Muscle of back (tissue), 13 donors: Measurements from ENCODE around the gene ZNF568. TPM values are rescaled to one million over a fixed set of nuclear protein-coding genes. Genes with fewer than 3 reads are reported as not detected.

ENCODE experiments used
- DNase-seq, 3 donors: peaks; one replicate each; pipeline versions ENCODE4 v3.0.0 to v3.0.0-alpha.2; 2013
- long read RNA-seq, 9 donors: transcript quantifications; one replicate each; lab custom pipeline, GENCODE V29; 2026
- polyA plus RNA-seq, 10 donors: library from polyadenylated mRNA; unstranded; fragments of 120-200 nt; gene quantifications; one replicate each; pipeline ENCODE4 v1.2.1, GENCODE V29; 2013; ENCODE audit not compliant: insufficient read length in 10 of 10

ZNF568 gene
- polyA plus RNA-seq: 10 to 100 TPM; 27.0 to 49.4 (median 32.3) TPM
- long read RNA-seq, donor 1, partial matches to known transcripts: 0 of 6 reads
- long read RNA-seq, donor 1, other reads (novel, unspliced or antisense): 0 of 6 reads
- long read RNA-seq, donor 2, partial matches to known transcripts: 0 of 5 reads
- long read RNA-seq, donor 2, other reads (novel, unspliced or antisense): 0 of 5 reads
- long read RNA-seq, donor 3: 0 reads
- long read RNA-seq, donor 4, partial matches to known transcripts: 0 of 3 reads
- long read RNA-seq, donor 4, other reads (novel, unspliced or antisense): 0 of 3 reads
- long read RNA-seq, donor 5, partial matches to known transcripts: 0 of 8 reads
- long read RNA-seq, donor 5, other reads (novel, unspliced or antisense): 0 of 8 reads
- long read RNA-seq, donor 6, partial matches to known transcripts: 0 of 5 reads
- long read RNA-seq, donor 6, other reads (novel, unspliced or antisense): 0 of 5 reads
- long read RNA-seq, donor 7, partial matches to known transcripts: 0 of 1 reads
- long read RNA-seq, donor 7, other reads (novel, unspliced or antisense): 0 of 1 reads
- long read RNA-seq, donor 8, partial matches to known transcripts: 0 of 2 reads
- long read RNA-seq, donor 8, other reads (novel, unspliced or antisense): 0 of 2 reads
- long read RNA-seq, donor 9: 0 reads

GRCh38 chr19:36915992-36916830 lies at the start of gene ZNF568, which contains the start of gene ZNF829:
ZNF568 (plus strand) TSS chr19:36916332; CDS start chr19:36922771, 6,439 bp downstream.
ZNF829 (minus strand) TSS chr19:36916291; CDS start chr19:36915167, 1,124 bp downstream.
- peak; percentile 90 to 99 (median 91) for DNase-seq

DNA sequence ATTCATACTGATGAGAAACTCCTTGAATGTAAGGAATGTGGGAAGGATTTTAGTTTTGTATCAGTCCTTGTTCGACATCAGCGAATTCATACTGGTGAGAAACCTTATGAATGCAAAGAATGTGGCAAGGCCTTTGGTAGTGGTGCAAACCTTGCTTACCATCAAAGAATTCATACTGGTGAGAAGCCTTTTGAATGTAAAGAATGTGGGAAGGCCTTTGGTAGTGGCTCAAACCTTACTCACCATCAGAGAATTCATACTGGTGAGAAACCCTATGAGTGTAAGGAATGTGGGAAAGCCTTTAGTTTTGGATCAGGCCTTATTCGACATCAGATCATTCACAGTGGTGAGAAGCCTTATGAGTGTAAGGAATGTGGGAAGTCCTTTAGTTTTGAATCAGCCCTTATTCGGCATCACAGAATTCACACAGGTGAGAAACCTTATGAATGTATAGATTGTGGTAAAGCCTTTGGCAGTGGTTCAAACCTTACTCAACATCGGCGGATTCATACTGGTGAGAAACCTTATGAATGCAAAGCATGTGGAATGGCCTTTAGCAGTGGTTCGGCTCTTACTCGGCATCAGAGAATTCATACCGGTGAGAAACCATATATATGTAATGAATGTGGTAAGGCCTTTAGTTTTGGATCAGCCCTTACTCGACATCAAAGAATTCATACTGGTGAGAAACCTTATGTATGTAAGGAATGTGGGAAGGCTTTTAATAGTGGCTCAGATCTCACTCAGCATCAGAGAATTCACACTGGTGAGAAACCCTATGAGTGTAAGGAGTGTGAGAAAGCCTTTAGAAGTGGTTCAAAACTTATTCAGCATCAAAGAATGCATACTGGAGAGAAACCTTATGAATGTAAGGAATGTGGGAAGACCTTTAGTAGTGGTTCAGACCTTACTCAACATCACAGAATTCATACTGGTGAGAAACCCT lies 38.9 kb upstream of the ZNF568 start:
- DNase-seq: no peak

DNA sequence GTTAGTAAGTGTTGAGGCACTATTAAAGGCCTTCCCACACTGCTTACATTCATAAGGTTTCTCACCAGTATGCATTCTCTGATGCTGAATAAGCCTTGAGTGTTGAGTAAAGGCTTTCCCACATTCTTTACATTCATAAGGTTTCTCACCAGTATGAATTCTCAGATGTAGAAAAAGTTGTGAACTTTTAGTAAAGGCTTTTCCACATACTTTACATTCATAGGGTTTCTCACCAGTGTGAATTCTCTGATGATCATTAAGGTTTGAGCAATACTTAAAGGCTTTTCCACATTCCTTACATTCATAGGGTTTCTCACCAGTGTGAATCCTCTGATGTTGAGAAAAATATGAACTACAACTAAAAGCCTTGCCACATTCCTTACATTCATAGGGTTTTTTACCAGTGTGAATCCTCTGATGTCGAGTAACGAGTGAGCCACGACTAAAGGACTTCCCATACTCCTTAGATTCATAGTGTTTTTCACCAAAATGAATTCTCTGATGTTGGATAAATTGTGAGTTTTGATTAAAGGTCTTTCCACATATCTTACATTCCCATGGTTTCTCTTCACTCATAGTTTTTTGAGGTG lies 24.3 kb upstream of the ZNF568 start:
- DNase-seq: no peak

- peak in 1 of 3 donors; percentile 2 for DNase-seq
Measured at GRCh38 chr19:36894849-36895383, 21.2 kb upstream of the ZNF568 start.

- DNase-seq: no peak
Measured at GRCh38 chr19:36898422-36898821, 17.7 kb upstream of the ZNF568 start.

DNA sequence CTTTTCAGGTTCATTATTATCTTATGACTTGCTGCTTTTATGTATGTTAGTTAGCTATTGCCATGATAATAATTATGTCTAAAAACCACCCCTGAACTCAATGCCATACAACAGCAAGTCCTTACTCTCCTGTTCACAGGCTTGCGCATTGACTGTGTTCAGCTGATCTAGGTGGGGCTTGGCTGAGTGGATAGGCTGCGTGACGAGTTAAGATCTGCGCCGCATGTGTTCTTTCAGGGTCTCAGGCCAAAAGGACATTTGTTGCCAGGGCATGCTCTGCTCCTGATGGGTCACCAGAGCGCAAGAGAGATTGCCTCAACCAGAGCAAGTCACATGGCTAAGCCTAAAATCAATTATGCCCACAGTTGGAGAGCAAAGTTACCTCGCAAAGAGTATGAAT lies 859 bp downstream of the ZNF568 start:
- peak; percentile 41 to 66 (median 42) for DNase-seq

DNA sequence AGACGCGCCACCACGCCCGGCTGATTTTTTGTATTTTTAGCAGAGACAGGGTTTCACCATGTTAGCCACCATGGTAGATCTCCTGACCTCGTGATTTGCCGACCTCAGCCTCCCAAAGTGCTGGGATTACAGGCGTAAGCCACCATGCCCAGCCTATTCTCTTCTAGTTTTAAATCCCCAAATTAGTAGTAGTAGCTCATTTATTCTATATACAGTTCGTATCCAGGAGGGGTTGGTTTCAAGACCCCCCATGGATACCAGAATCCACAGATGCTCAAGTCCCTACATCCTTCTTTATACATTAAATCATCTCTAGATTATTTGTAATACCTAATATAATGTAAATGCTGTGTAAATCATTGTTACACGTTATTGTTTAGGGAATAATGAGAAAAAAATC lies 2.0 kb downstream of the ZNF568 start:
- DNase-seq: no peak

- no peak for DNase-seq
Measured at GRCh38 chr19:36931684-36932083, 15.6 kb downstream of the ZNF568 start.

- DNase-seq: no peak
Measured at GRCh38 chr19:36939153-36939552, 23.0 kb downstream of the ZNF568 start.

DNA sequence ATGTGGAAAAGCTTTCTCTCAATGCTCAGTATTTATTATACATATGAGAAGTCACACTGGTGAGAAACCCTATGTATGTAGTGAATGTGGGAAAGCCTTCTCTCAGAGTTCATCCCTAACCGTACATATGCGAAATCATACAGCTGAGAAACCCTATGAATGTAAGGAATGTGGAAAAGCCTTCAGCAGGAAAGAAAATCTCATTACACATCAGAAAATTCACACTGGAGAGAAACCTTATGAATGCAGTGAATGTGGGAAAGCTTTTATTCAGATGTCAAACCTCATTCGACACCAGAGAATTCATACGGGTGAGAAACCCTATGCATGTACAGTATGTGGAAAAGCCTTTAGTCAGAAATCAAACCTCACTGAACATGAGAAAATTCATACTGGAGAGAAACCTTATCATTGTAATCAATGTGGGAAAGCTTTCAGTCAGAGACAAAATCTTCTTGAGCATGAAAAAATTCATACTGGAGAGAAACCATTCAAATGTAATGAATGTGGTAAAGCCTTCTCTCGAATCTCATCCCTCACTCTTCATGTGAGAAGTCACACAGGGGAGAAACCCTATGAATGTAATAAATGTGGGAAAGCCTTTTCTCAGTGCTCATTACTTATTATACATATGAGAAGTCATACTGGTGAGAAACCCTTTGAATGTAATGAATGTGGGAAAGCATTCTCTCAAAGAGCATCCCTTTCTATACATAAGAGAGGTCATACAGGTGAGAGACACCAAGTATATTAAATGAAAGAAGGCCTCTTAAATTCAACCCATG lies 34.4 kb downstream of the ZNF568 start:
- no peak for DNase-seq

- no peak for DNase-seq
Measured at GRCh38 chr19:36962346-36962745, 46.2 kb downstream of the ZNF568 start.

DNA sequence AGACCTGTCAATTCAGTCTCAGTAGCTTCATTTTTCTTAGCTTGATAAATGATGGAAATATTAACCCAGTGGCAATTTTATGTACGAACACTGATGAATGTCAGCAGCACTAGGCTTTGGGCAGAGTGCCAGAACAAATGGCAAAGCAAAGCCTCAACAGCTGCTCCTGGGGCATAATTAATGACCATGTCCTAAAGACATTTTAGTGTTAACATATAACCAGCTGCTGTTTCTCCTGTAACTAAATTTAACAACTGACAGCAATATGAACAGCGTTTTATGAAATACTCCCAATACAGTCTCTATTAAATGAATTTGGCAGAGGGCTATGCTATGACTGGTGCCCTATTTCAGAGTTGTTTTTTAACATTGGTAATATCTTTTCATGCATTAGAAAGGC lies 47.1 kb downstream of the ZNF568 start:
- DNase-seq: peak; percentile 73 to 82 (median 74)

DNA sequence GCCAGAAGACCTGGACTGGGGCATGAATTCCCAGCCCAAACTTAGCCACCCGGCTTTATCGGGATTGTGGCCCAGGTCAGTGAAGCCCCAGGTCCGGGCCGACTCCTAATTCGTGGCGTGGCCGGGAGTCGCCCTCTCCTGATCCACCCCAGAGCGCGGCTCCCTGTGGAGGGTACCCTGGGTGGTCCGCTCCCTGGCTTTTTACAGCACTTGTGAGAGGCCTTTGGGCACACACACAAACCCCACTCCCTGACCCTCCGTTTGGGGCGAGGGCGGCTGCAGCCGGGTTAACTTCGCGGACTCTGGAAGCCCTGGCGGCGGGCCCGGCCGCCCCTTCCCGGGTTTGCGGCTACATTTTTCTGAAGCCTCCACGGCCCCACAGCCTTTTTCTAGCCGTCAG lies 56.4 kb downstream of the ZNF568 start:
- DNase-seq: no peak

- DNase-seq: peak; percentile 80 to 95 (median 85)
Measured at GRCh38 chr19:36973021-36973843, 57.1 kb downstream of the ZNF568 start.

GRCh38 chr19:36973844-36974195 lies 57.7 kb downstream of the ZNF568 start:
- DNase-seq: no peak

- no peak for DNase-seq
Measured at GRCh38 chr19:36986131-36986530, 70.0 kb downstream of the ZNF568 start.

DNA sequence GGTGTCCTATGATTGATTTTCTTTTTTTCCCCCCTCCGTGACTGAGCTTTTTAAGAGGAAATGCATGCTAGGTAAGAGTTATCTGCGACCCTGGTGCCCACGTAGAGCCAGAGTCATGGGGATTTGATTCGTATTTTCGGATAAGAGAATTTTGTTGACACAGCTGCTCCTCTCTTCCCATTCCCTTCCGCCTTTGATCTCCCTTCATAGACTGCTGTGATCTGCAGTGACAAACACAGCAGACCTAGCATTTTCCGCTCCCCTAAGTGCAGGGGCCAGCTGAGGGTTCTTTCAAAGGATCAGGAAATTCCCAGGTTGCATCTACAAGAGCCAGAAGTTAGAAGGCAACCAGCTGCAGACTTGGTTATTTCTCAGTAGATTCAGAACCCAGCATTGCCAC lies 70.5 kb downstream of the ZNF568 start:
- DNase-seq: no peak

- DNase-seq: no peak
Measured at GRCh38 chr19:36987091-36987490, 71.0 kb downstream of the ZNF568 start.
